Thoracic aorta (tissue), 2 donors: Measurements from ENCODE around the gene BCAS1. TPM values are rescaled to one million over a fixed set of nuclear protein-coding genes. Genes with fewer than 3 reads are reported as not detected.

Experiments used
- ATAC-seq: fragments of 150-250 bp; one replicate; pipeline ENCODE4 v1.8.0; 2017; ENCODE audit warnings: low read depth; ENCODE audit not compliant: insufficient number of reproducible peaks, low FRiP score
- DNase-seq: peaks from one replicate; pipeline ENCODE4 v3.0.0-alpha.2; 2020; ENCODE audit warnings: low spot score
- H3K27ac ChIP-seq, 2 donors: fragments of 200-600 bp; sonication (generic); 1 replicate in 1 of 2; 2 replicates in 1 of 2; pipeline ENCODE4 v1.5.1; 2016; ENCODE audit warnings: mild to moderate bottlenecking in 2 of 2, moderate library complexity in 2 of 2
- H3K27me3 ChIP-seq: fragments of 200-600 bp; sonication (generic); replicated peaks from 2 replicates; pipeline ENCODE4 v1.6.0; 2016; ENCODE audit warnings: mild to moderate bottlenecking; ENCODE audit not compliant: insufficient read depth
- H3K36me3 ChIP-seq: fragments of 200-600 bp; sonication (generic); one replicate; pipeline ENCODE4 v1.5.1; 2016
- H3K4me1 ChIP-seq, 2 donors: fragments of 200-600 bp; sonication (generic); 1 replicate in 1 of 2; 2 replicates in 1 of 2; pipeline versions ENCODE4 v1.5.1 to v1.6.0; 2016; ENCODE audit warnings: low read depth in 2 of 2, mild to moderate bottlenecking in 1 of 2; ENCODE audit not compliant: control insufficient read depth in 1 of 2
- H3K4me3 ChIP-seq: fragments of 200-600 bp; sonication (generic); 2 replicates; pipeline ENCODE4 v1.5.1; 2016; ENCODE audit warnings: mild to moderate bottlenecking
- H3K9me3 ChIP-seq: fragments of 200-600 bp; sonication (generic); 2 replicates; pipeline ENCODE4 v1.5.1; 2016
- total RNA-seq, 2 donors: library from RNA; depleted of rRNA; stranded (reverse); fragments of >200 nt; gene quantifications; one replicate each; pipeline versions ENCODE4 v1.1.0 to v1.2.3, GENCODE V29; 2016
- TF ChIP-seq, protein P1 (sequence below): fragments of 200-600 bp; sonication (generic); IDR thresholded peaks from one replicate; pipeline ENCODE4 v1.5.1; 2019; ENCODE audit warnings: antibody characterized with exemption

Gene BCAS1
- total RNA-seq, 2 donors from 2014 or later: under 0.01 to 3.6 TPM

DNA sequence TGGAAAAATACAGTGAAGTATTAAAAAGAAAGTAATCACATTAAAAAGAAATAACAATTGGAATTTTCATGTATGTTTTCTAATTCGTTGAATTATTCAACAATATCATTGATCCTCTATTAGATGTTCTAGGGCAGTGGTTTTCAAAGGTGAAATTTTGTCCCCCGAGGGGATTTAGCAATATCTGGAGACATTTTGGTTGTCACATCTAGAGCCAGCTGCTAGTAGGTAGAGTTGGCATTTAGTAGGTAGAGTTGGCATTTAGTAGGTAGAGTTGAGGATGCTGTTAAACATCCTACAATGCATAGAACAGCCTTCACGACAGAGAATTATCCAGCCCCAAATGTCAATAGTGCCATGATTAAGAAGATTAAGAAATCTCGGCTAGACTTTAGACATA is 173.7 kb downstream of the BCAS1 start:
- TF ChIP-seq, protein P1, sequence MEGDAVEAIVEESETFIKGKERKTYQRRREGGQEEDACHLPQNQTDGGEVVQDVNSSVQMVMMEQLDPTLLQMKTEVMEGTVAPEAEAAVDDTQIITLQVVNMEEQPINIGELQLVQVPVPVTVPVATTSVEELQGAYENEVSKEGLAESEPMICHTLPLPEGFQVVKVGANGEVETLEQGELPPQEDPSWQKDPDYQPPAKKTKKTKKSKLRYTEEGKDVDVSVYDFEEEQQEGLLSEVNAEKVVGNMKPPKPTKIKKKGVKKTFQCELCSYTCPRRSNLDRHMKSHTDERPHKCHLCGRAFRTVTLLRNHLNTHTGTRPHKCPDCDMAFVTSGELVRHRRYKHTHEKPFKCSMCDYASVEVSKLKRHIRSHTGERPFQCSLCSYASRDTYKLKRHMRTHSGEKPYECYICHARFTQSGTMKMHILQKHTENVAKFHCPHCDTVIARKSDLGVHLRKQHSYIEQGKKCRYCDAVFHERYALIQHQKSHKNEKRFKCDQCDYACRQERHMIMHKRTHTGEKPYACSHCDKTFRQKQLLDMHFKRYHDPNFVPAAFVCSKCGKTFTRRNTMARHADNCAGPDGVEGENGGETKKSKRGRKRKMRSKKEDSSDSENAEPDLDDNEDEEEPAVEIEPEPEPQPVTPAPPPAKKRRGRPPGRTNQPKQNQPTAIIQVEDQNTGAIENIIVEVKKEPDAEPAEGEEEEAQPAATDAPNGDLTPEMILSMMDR: no peak
- Histone ChIP-seq H3K4me1 (peaks cover 17 to 28% of the 10 kb centered on the region in 2 donors), H3K27me3 (no peaks in the 10 kb centered on the region), H3K9me3 (no peaks in the 10 kb centered on the region), H3K36me3 (no peaks in the 10 kb centered on the region), H3K27ac (no peak overlapping the region), H3K4me3 (no peak overlapping the region)
- DNase-seq (no peak), ATAC-seq (no peak)

DNA sequence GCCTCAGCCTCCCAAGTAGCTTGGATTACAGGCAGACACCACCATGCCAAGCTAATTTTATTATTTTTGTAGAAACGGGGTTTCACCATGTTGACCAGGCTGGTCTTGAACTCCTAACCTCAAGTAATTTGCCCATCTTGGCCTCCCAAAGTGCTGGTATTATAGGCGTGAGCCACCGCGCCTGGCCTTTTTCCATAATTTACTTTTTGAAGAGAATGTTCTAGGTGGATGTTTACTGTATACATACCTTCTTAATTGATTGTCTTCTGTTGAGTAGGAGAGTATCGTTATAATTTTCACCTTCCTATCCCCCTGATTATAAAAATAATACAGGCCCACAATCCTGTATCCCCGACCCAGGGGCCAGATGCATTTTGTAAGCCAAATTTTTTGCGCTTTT is 174.4 kb downstream of the BCAS1 start:
- Histone ChIP-seq H3K27me3 (no peaks in the 10 kb centered on the region), H3K9me3 (no peaks in the 10 kb centered on the region), H3K27ac (no peak overlapping the region), H3K4me1 (peaks cover 11 to 22% of the 10 kb centered on the region in 2 donors), H3K36me3 (no peaks in the 10 kb centered on the region), H3K4me3 (no peak overlapping the region)
- ATAC-seq (no peak), DNase-seq (no peak)
- TF ChIP-seq, protein P1: no peak

DNA sequence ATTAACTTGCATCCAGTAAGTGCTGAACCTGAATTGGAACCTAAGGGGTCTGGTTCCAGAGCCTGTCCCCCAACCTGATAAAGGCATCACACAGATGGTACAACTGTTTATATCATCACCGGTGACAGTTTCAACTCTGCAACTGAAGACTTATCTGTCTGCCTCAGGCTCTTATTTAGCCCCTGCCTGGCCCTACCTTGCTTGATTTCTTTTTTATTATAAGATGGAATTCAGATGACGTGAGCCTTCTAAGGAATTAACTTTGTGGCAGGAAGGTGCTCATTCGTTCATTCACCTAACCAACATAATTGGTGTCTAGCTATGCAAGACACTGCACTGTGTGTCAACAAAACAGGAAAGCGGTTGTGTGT is 175.0 kb downstream of the BCAS1 start:
- Histone ChIP-seq H3K4me3 (no peak overlapping the region), H3K36me3 (no peaks in the 10 kb centered on the region), H3K9me3 (no peaks in the 10 kb centered on the region), H3K27me3 (no peaks in the 10 kb centered on the region), H3K4me1 (peaks cover 7 to 16% of the 10 kb centered on the region in 2 donors), H3K27ac (no peak overlapping the region)
- no peak for DNase-seq
- TF ChIP-seq, protein P1: no peak
- no peak for ATAC-seq

DNA sequence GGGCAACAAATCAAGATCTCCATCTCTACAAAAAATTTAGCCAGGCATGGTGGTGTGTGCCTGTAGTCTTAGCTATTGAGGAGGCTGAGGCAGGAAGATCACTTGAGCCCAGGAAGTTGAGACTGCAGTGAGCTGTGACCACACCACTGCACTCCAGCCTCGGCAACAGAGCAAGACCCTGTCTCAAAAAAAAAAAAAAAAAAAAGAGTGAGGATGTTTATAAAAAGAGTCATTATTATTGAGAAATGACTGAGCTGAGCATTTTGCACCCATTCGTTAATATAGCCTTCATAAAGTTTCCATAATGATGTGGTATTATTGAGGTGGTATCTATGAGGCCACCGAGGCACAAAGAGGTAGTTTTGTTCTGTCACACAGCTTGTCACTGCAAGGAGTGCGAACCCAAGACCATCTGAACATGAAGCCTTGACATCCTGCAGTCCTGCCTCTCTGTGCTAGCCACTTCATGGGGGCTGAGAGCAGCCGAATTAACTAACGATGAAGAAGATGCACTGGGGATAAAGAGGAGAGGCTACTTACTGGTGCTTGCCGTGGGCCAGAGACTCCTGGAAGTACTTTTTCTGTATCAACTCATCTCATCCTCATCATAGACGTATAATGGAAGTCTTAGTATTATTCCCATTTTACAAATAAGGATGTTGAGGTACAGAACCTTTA is 175.5 kb downstream of the BCAS1 start:
- no peak for DNase-seq
- Histone ChIP-seq H3K9me3 (no peaks in the 10 kb centered on the region), H3K36me3 (no peaks in the 10 kb centered on the region), H3K4me1 (peaks cover 1 to 10% of the 10 kb centered on the region in 2 donors), H3K4me3 (no peak overlapping the region), H3K27me3 (no peaks in the 10 kb centered on the region), H3K27ac (no peak overlapping the region)
- no peak for ATAC-seq
- TF ChIP-seq, protein P1: no peak

Other genes starting within 250 kb of the BCAS1 start
- not detected for gene CYP24A1, start 103.4 kb upstream of the BCAS1 start, total RNA-seq
- gene PFDN4, start 137.5 kb upstream of the BCAS1 start, total RNA-seq: 10 to 100 TPM; 50.5 to 73.2 TPM